H1 (cell line): ENCODE measurements around the gene SRPK3. TPM values are rescaled to one million over a fixed set of nuclear protein-coding genes. Genes with fewer than 3 reads are reported as not detected.

Source experiments
- CTCF ChIA-PET: fragments of 300-600 bp; sonication (Branson Sonifier 250); formaldehyde crosslinking; loops from one replicate; lab custom pipeline; 2021; ENCODE audit not compliant: partially characterized antibody; lab: Charles Lee
- POLR2A ChIA-PET: fragments of 300-600 bp; sonication (Branson Sonifier 250); formaldehyde crosslinking; loops from one replicate; lab custom pipeline; 2021; ENCODE audit warnings: inconsistent platforms; ENCODE audit not compliant: partially characterized antibody; lab: Charles Lee
- DNase-seq, 2 experiments: peaks; one replicate each; pipeline versions ENCODE4 v3.0.0 to v3.0.0-alpha.2; 2010 to 2022; ENCODE audit warnings: low spot score in 2 of 2, low read depth in 1 of 2, mixed read lengths in 1 of 2
- FAIRE-seq: peaks from 2 replicates; lab custom pipeline; 2011; peaks lifted over from hg19 to GRCh38; lab: Jason Lieb, UNC
- H2AFZ ChIP-seq: 2 replicates; pipeline ENCODE4 v1.8.1; 2012; ENCODE audit warnings: low read length, inconsistent platforms
- H2AK5ac ChIP-seq: 2 replicates; pipeline ENCODE4 v1.6.1; 2013; ENCODE audit warnings: low read depth, low read length
- H2BK120ac ChIP-seq: replicated peaks from 2 replicates; pipeline ENCODE3; 2013; ENCODE audit warnings: low read depth, low read length, inconsistent platforms
- H2BK12ac ChIP-seq: 2 replicates; pipeline ENCODE4 v1.6.1; 2013; ENCODE audit warnings: low read depth, low read length
- H2BK15ac ChIP-seq: 2 replicates; pipeline ENCODE4 v1.6.1; 2013; ENCODE audit warnings: low read length
- H2BK20ac ChIP-seq: 2 replicates; pipeline ENCODE4 v1.6.1; 2013; ENCODE audit warnings: low read length
- H2BK5ac ChIP-seq: 2 replicates; pipeline ENCODE4 v1.6.1; 2013; ENCODE audit warnings: low read depth, low read length
- H3K14ac ChIP-seq: 2 replicates; pipeline ENCODE4 v1.6.1; 2013; ENCODE audit warnings: inconsistent platforms; ENCODE audit not compliant: insufficient read length
- H3K18ac ChIP-seq: 2 replicates; pipeline ENCODE4 v1.6.1; 2013; ENCODE audit warnings: low read length; ENCODE audit errors: extremely low read depth
- H3K23ac ChIP-seq: 2 replicates; pipeline ENCODE4 v1.6.1; 2013; ENCODE audit warnings: inconsistent platforms; ENCODE audit not compliant: insufficient read length
- H3K23me2 ChIP-seq: 2 replicates; pipeline ENCODE4 v1.6.1; 2013; ENCODE audit warnings: low read depth, low read length
- H3K27ac ChIP-seq: 2 replicates; pipeline ENCODE4 v1.6.1; 2011; ENCODE audit warnings: low read depth, low read length, inconsistent platforms
- H3K27me3 ChIP-seq, 4 experiments: replicated peaks in 1 of 4; 1 replicate in 1 of 4; 2 replicates in 3 of 4; pipeline versions ENCODE4 v1.6.1 to v1.8.1; 2011 to 2013; ENCODE audit warnings: low read length in 3 of 4, mild to moderate bottlenecking in 3 of 4, inconsistent platforms in 2 of 4, mixed read lengths in 2 of 4, moderate library complexity in 1 of 4; ENCODE audit not compliant: control insufficient read depth in 3 of 4, insufficient read depth in 3 of 4; ENCODE audit errors: extremely low read depth in 1 of 4
- H3K36me3 ChIP-seq, 4 experiments: 2 replicates each; pipeline versions ENCODE4 v1.6.1 to v1.8.1; 2011 to 2013; ENCODE audit warnings: mild to moderate bottlenecking in 4 of 4, low read length in 3 of 4, moderate library complexity in 2 of 4, control low read depth in 1 of 4, inconsistent platforms in 1 of 4; ENCODE audit not compliant: insufficient read depth in 4 of 4, control insufficient read depth in 2 of 4
- H3K4ac ChIP-seq: replicated peaks from 2 replicates; pipeline ENCODE3; 2013; ENCODE audit warnings: low read length, low read depth, mixed read lengths, inconsistent platforms; ENCODE audit not compliant: insufficient read length
- H3K4me1 ChIP-seq, 4 experiments: replicated peaks in 1 of 4; 1 replicate in 1 of 4; 2 replicates in 3 of 4; pipeline versions ENCODE4 v1.6.1 to v1.8.1; 2011 to 2013; ENCODE audit warnings: low read length in 3 of 4, inconsistent platforms in 2 of 4, mixed read lengths in 1 of 4; ENCODE audit not compliant: insufficient read depth in 4 of 4, control insufficient read depth in 3 of 4
- H3K4me2 ChIP-seq, 2 experiments: 2 replicates each; pipeline versions ENCODE4 v1.6.1 to v1.8.1; 2011 to 2013; ENCODE audit warnings: low read depth in 2 of 2, low read length in 2 of 2, control low read depth in 1 of 2, inconsistent platforms in 1 of 2, mild to moderate bottlenecking in 1 of 2; ENCODE audit not compliant: insufficient read depth in 1 of 2
- H3K4me3 ChIP-seq, 4 experiments: fragments of 200-600, 300-600 bp in 1 of 4; sonication (generic), shearing (Covaris generic), sonication (Bioruptor Twin) in 1 of 4; 2 replicates each; pipeline versions ENCODE4 v1.5.1 to v1.8.1; 2011 to 2016; ENCODE audit warnings: low read length in 4 of 4, low read depth in 3 of 4, control low read depth in 2 of 4, inconsistent platforms in 2 of 4, mild to moderate bottlenecking in 2 of 4, mixed read lengths in 1 of 4, moderate library complexity in 1 of 4; ENCODE audit not compliant: insufficient read depth in 2 of 4; ENCODE audit errors: extremely low read depth in 1 of 4
- H3K56ac ChIP-seq: replicated peaks from 2 replicates; pipeline ENCODE3; 2013; ENCODE audit warnings: low read depth, mild to moderate bottlenecking, mixed read lengths, low read length, inconsistent platforms; ENCODE audit not compliant: insufficient read length
- H3K79me1 ChIP-seq: 2 replicates; pipeline ENCODE4 v1.6.1; 2013; ENCODE audit warnings: low read depth, low read length, control low read depth
- H3K79me2 ChIP-seq, 2 experiments: 2 replicates each; pipeline versions ENCODE4 v1.6.1 to v1.8.1; 2012 to 2013; ENCODE audit warnings: low read length in 2 of 2, mild to moderate bottlenecking in 2 of 2, inconsistent platforms in 1 of 2; ENCODE audit not compliant: insufficient read depth in 2 of 2, control insufficient read depth in 1 of 2
- H3K9ac ChIP-seq, 4 experiments: replicated peaks in 1 of 4; 1 replicate in 1 of 4; 2 replicates in 3 of 4; pipeline versions ENCODE4 v1.6.1 to v1.8.1; 2011 to 2013; ENCODE audit warnings: low read depth in 3 of 4, low read length in 3 of 4, control low read depth in 2 of 4, mild to moderate bottlenecking in 2 of 4, moderate library complexity in 2 of 4, inconsistent platforms in 1 of 4; ENCODE audit errors: extremely low read depth in 1 of 4
- H3K9me3 ChIP-seq, 2 experiments: 2 replicates each; pipeline versions ENCODE4 v1.6.1 to v1.8.1; 2012 to 2013; ENCODE audit warnings: mild to moderate bottlenecking in 2 of 2, moderate library complexity in 2 of 2, control low read depth in 1 of 2, inconsistent platforms in 1 of 2, low read depth in 1 of 2, low read length in 1 of 2, mixed read lengths in 1 of 2; ENCODE audit not compliant: insufficient read depth in 2 of 2
- H4K20me1 ChIP-seq, 2 experiments: replicated peaks in 1 of 2; 2 replicates each; pipeline versions ENCODE3 to v1.8.1; 2011 to 2013; ENCODE audit warnings: inconsistent platforms in 2 of 2, low read length in 2 of 2, mild to moderate bottlenecking in 1 of 2; ENCODE audit not compliant: insufficient read depth in 2 of 2, control insufficient read depth in 1 of 2
- H4K5ac ChIP-seq: 2 replicates; pipeline ENCODE4 v1.6.1; 2013; ENCODE audit warnings: low read length, low read depth, mixed read lengths, inconsistent platforms; ENCODE audit not compliant: insufficient read length
- H4K8ac ChIP-seq: 2 replicates; pipeline ENCODE4 v1.8.0; 2013; ENCODE audit warnings: mild to moderate bottlenecking, moderate library complexity, low read length, inconsistent platforms; ENCODE audit not compliant: insufficient read depth; ENCODE audit errors: extremely low read depth
- H4K91ac ChIP-seq: replicated peaks from 2 replicates; pipeline ENCODE3; 2013; ENCODE audit warnings: low read length, mixed read lengths, inconsistent platforms; ENCODE audit not compliant: insufficient read length
- POLR2A ChIP-seq, 2 experiments: IDR thresholded peaks; 1 replicate in 1 of 2; 2 replicates in 1 of 2; pipeline ENCODE4 v1.6.1; 2011; ENCODE audit warnings: low read depth in 2 of 2, low read length in 2 of 2, mild to moderate bottlenecking in 2 of 2; ENCODE audit errors: control extremely low read depth in 1 of 2
- WGBS, 2 experiments: shearing (Covaris generic) in 1 of 2; methylation state at CpG; one replicate each; pipeline versions ENCODE4 v1.1.6 to v1.1.7; 2013 to 2015; ENCODE audit warnings: low lambda C conversion rate in 2 of 2, mixed read lengths in 2 of 2, inconsistent platforms in 1 of 2, low coverage in 1 of 2, missing lambda C conversion rate in 1 of 2; ENCODE audit not compliant: insufficient replicate concordance in 2 of 2, insufficient coverage in 1 of 2, insufficient read length in 1 of 2; ENCODE audit errors: extremely low coverage in 1 of 2, missing lambda C conversion rate in 1 of 2; 5-methylcytosine and 5-hydroxymethylcytosine counted together
- polyA plus RNA-seq, 7 experiments: library from polyadenylated mRNA; depleted of rRNA in 3 of 7; stranded (reverse) in 5 of 7; unstranded in 2 of 7; fragments of >200 nt in 5 of 7; fragments of 200-250 nt in 2 of 7; gene quantifications; 1 replicate in 5 of 7; 2 replicates in 1 of 7; 4 replicates in 1 of 7; pipeline versions ENCODE4 v1.2.1 to v1.2.3, GENCODE V29; 2011 to 2013; ENCODE audit warnings: missing spikeins in 2 of 7, mixed read lengths in 2 of 7
- total RNA-seq: library from RNA; stranded (reverse); fragmentation: NEBNext Ultra II Directional; extraction: Animal tissue kit (Norgen Biotek cat#: 25700); gene quantifications from 2 replicates; pipeline ENCODE4 v1.2.1, GENCODE V29; 2021
- TF ChIP-seq, protein P1 (sequence below), 3 experiments: IDR thresholded peaks; 1 replicate in 2 of 3; 2 replicates in 1 of 3; pipeline versions ENCODE4 v1.5.1 to v1.6.1; 2011; ENCODE audit warnings: low read length in 3 of 3, mild to moderate bottlenecking in 3 of 3, inconsistent platforms in 2 of 3, low read depth in 1 of 3, moderate library complexity in 1 of 3; ENCODE audit not compliant: insufficient read depth in 1 of 3; ENCODE audit errors: control extremely low read depth in 1 of 3
- TF ChIP-seq, protein P2 (sequence below): IDR thresholded peaks from 2 replicates; pipeline ENCODE4 v1.6.1; 2012; ENCODE audit warnings: low read length, inconsistent platforms

SRPK3 gene
- total and polyA plus RNA-seq, 2 of the 8 experiments (the other 6 are each of a cell fraction or from before 2014, with no cell fraction given): not detected

GRCh38 chrX:153768311-153769157, 12.3 kb upstream of the SRPK3 start:
- H3K18ac ChIP-seq: no peak overlapping the region
- H3K23ac ChIP-seq: no peak overlapping the region
- no peaks in the 10 kb centered on the region for H3K23me2 ChIP-seq
- H2AFZ ChIP-seq: no peak overlapping the region
- H3K9ac ChIP-seq: no peak overlapping the region
- H2BK15ac ChIP-seq: no peak overlapping the region
- H2BK20ac ChIP-seq: no peak overlapping the region
- H3K27ac ChIP-seq: no peak overlapping the region
- no peak overlapping the region for H2BK5ac ChIP-seq
- no peak overlapping the region for H3K4me3 ChIP-seq
- H3K56ac ChIP-seq: no peak overlapping the region
- ChIA-PET POLR2A (interaction anchor here (1.1 to 3.0 kb wide), 2 partner anchors 10 to 203 kb away, joined by 3 to 13 read pairs; partner anchors contain the start of gene HCFC1), CTCF (interaction anchor here (0.7 to 1.9 kb wide), 9 partner anchors 10 to 171 kb away, joined by 3 to 10 read pairs (median 4); partner anchors contain the start of gene SRPK3)
- H4K8ac ChIP-seq: no peak overlapping the region
- H4K20me1 ChIP-seq: no peaks in the 10 kb centered on the region
- H3K9me3 ChIP-seq: no peaks in the 10 kb centered on the region
- H3K4me2 ChIP-seq: no peak overlapping the region
- no peak overlapping the region for H4K91ac ChIP-seq
- no peak overlapping the region for H4K5ac ChIP-seq
- no peaks in the 10 kb centered on the region for H3K27me3 ChIP-seq
- H3K79me1 ChIP-seq: no peaks in the 10 kb centered on the region
- H3K79me2 ChIP-seq: no peaks in the 10 kb centered on the region
- FAIRE-seq (no peak), DNase-seq (no peak)
- H3K4me1 ChIP-seq: peaks cover 0 to 8% (median 4%) of the 10 kb centered on the region in 4 experiments; a peak in 5 of 7 replicates
- no peak overlapping the region for H2BK120ac ChIP-seq
- no peak overlapping the region for H2AK5ac ChIP-seq
- TF ChIP-seq, protein P1, sequence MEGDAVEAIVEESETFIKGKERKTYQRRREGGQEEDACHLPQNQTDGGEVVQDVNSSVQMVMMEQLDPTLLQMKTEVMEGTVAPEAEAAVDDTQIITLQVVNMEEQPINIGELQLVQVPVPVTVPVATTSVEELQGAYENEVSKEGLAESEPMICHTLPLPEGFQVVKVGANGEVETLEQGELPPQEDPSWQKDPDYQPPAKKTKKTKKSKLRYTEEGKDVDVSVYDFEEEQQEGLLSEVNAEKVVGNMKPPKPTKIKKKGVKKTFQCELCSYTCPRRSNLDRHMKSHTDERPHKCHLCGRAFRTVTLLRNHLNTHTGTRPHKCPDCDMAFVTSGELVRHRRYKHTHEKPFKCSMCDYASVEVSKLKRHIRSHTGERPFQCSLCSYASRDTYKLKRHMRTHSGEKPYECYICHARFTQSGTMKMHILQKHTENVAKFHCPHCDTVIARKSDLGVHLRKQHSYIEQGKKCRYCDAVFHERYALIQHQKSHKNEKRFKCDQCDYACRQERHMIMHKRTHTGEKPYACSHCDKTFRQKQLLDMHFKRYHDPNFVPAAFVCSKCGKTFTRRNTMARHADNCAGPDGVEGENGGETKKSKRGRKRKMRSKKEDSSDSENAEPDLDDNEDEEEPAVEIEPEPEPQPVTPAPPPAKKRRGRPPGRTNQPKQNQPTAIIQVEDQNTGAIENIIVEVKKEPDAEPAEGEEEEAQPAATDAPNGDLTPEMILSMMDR (IDR thresholded peaks at IDR 0.05; ENCODE audit: control extremely low read depth in 1 of 3, insufficient read depth in 1 of 3, low read depth in 1 of 3, low read length in 3 of 3): peak in 2 of 3 experiments; percentile 11 to 25; a peak in 1 of 4 replicates
- no peak for TF ChIP-seq POLR2A (IDR thresholded peaks at IDR 0.05; ENCODE audit: control extremely low read depth in 1 of 2, low read depth in 2 of 2, low read length in 2 of 2)
- TF ChIP-seq, protein P2, sequence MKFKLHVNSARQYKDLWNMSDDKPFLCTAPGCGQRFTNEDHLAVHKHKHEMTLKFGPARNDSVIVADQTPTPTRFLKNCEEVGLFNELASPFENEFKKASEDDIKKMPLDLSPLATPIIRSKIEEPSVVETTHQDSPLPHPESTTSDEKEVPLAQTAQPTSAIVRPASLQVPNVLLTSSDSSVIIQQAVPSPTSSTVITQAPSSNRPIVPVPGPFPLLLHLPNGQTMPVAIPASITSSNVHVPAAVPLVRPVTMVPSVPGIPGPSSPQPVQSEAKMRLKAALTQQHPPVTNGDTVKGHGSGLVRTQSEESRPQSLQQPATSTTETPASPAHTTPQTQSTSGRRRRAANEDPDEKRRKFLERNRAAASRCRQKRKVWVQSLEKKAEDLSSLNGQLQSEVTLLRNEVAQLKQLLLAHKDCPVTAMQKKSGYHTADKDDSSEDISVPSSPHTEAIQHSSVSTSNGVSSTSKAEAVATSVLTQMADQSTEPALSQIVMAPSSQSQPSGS: no peak
- whole genome bisulfite sequencing, 2 experiments: 92% methylated on average over 11 of the region's 22 CpGs; no CpG with 5 or more reads in 1 of the 2 experiments
- H3K4ac ChIP-seq: no peak overlapping the region
- no peak overlapping the region for H2BK12ac ChIP-seq
- no peak overlapping the region for H3K14ac ChIP-seq
- H3K36me3 ChIP-seq: no peaks in the 10 kb centered on the region
